Measurements from ENCODE around the gene RASSF8. TPM values are rescaled to one million over a fixed set of nuclear protein-coding genes. Genes with fewer than 3 reads are reported as not detected.

Gene RASSF8
- total RNA-seq, 3 donors from 2014 or later (not counting 1 experiment from before 2014, with no cell fraction given), result 0.35 to 1.3 (median 1.2) TPM

- TF ChIP-seq, protein P1, sequence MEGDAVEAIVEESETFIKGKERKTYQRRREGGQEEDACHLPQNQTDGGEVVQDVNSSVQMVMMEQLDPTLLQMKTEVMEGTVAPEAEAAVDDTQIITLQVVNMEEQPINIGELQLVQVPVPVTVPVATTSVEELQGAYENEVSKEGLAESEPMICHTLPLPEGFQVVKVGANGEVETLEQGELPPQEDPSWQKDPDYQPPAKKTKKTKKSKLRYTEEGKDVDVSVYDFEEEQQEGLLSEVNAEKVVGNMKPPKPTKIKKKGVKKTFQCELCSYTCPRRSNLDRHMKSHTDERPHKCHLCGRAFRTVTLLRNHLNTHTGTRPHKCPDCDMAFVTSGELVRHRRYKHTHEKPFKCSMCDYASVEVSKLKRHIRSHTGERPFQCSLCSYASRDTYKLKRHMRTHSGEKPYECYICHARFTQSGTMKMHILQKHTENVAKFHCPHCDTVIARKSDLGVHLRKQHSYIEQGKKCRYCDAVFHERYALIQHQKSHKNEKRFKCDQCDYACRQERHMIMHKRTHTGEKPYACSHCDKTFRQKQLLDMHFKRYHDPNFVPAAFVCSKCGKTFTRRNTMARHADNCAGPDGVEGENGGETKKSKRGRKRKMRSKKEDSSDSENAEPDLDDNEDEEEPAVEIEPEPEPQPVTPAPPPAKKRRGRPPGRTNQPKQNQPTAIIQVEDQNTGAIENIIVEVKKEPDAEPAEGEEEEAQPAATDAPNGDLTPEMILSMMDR (IDR thresholded peaks at IDR 0.05), result no peak
- no peaks in the 10 kb centered on the region for H3K9me3 Mint-ChIP-seq
- DNase-seq, result no peak
- H3K27me3 Mint-ChIP-seq (ENCODE audit: low read depth in 2 of 2), result peaks cover 0 to 2% of the 10 kb centered on the region in 2 donors
- no peaks in the 10 kb centered on the region for H3K4me1 Mint-ChIP-seq
- H3K36me3 Mint-ChIP-seq, result no peaks in the 10 kb centered on the region
- Histone ChIP-seq H3K36me3 (ENCODE audit: control insufficient read depth, insufficient read depth, low read length) (no peaks in the 10 kb centered on the region), H3K9me3 (ENCODE audit: control insufficient read depth, insufficient read depth, low read length) (no peaks in the 10 kb centered on the region), H3K4me3 (ENCODE audit: low read length) (no peak overlapping the region), H3K4me1 (ENCODE audit: control insufficient read depth, insufficient read depth, low read length) (no peaks in the 10 kb centered on the region), H3K27ac (ENCODE audit: low read length) (no peak overlapping the region), H3K27me3 (ENCODE audit: control insufficient read depth, insufficient read depth, low read length) (no peaks in the 10 kb centered on the region)
- intact Hi-C loops (cut with micrococcal nuclease), result no loop called here
- no peak overlapping the region for H3K4me3 Mint-ChIP-seq
- ATAC-seq, result no peak
- no peak overlapping the region for H3K27ac Mint-ChIP-seq
- 77% methylated on average over 7 of the region's 7 CpGs for WGBS (ENCODE audit: insufficient coverage)
Measured at GRCh38 chr12:25925064-25925463, 33.4 kb upstream of the RASSF8 start.

- ATAC-seq (no peak), DNase-seq (no peak)
- no peaks in the 10 kb centered on the region for H3K36me3 Mint-ChIP-seq
- Histone ChIP-seq H3K9me3 (ENCODE audit: control insufficient read depth, insufficient read depth, low read length) (no peaks in the 10 kb centered on the region), H3K4me3 (ENCODE audit: low read length) (no peak overlapping the region), H3K27ac (ENCODE audit: low read length) (no peak overlapping the region), H3K27me3 (ENCODE audit: control insufficient read depth, insufficient read depth, low read length) (no peaks in the 10 kb centered on the region), H3K36me3 (ENCODE audit: control insufficient read depth, insufficient read depth, low read length) (no peaks in the 10 kb centered on the region), H3K4me1 (ENCODE audit: control insufficient read depth, insufficient read depth, low read length) (no peaks in the 10 kb centered on the region)
- no peaks in the 10 kb centered on the region for H3K4me1 Mint-ChIP-seq
- WGBS (ENCODE audit: insufficient coverage), result 57% methylated on average over 4 of the region's 5 CpGs
- H3K27me3 Mint-ChIP-seq (ENCODE audit: low read depth in 2 of 2), result peaks cover 10 to 12% of the 10 kb centered on the region in 2 donors
- H3K9me3 Mint-ChIP-seq, result peaks cover 0 to 3% of the 10 kb centered on the region in 2 donors
- TF ChIP-seq, protein P1 (IDR thresholded peaks at IDR 0.05), result no peak
- H3K27ac Mint-ChIP-seq, result no peak overlapping the region
- intact Hi-C loops (cut with micrococcal nuclease), result no loop called here
- H3K4me3 Mint-ChIP-seq, result no peak overlapping the region
Measured at GRCh38 chr12:25926536-25926935, 31.9 kb upstream of the RASSF8 start.

- Histone ChIP-seq H3K27ac (ENCODE audit: low read length) (no peak overlapping the region), H3K36me3 (ENCODE audit: control insufficient read depth, insufficient read depth, low read length) (no peaks in the 10 kb centered on the region), H3K4me3 (ENCODE audit: low read length) (no peak overlapping the region), H3K4me1 (ENCODE audit: control insufficient read depth, insufficient read depth, low read length) (no peaks in the 10 kb centered on the region), H3K27me3 (ENCODE audit: control insufficient read depth, insufficient read depth, low read length) (no peaks in the 10 kb centered on the region), H3K9me3 (ENCODE audit: control insufficient read depth, insufficient read depth, low read length) (no peaks in the 10 kb centered on the region)
- WGBS (ENCODE audit: insufficient coverage), result 90% methylated on average over 1 of the region's 1 CpG
- H3K27me3 Mint-ChIP-seq (ENCODE audit: low read depth in 2 of 2), result peaks cover 10 to 28% of the 10 kb centered on the region in 2 donors
- H3K36me3 Mint-ChIP-seq, result no peaks in the 10 kb centered on the region
- H3K27ac Mint-ChIP-seq, result no peak overlapping the region
- no peak overlapping the region for H3K4me3 Mint-ChIP-seq
- no peak for ATAC-seq
- H3K4me1 Mint-ChIP-seq, result no peaks in the 10 kb centered on the region
- TF ChIP-seq, protein P1 (IDR thresholded peaks at IDR 0.05), result no peak
- H3K9me3 Mint-ChIP-seq, result peaks cover 0 to 3% of the 10 kb centered on the region in 2 donors
- intact Hi-C loops (cut with micrococcal nuclease), result no loop called here
- no peak for DNase-seq
Measured at GRCh38 chr12:25929142-25929541, 29.3 kb upstream of the RASSF8 start.

DNA sequence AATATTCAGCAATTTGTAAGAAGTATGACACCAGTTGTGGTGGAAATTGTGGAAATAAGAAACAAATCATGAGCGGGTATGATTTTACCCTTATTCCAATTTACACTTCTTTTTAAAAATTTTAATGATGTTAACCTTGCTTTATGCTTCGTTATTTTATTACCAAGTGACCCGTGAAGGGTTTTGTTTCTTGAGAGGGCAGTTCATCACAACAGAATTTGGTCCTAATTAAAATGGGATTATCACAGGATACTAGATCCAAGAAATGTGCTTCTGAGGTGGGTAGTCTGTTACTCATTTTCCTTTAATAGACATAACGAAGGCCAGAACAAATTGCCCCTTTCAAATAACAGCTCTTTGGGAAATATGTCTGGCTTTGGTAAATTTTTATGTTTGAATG, 25.5 kb upstream of the RASSF8 start:
- Histone ChIP-seq H3K36me3 (ENCODE audit: control insufficient read depth, insufficient read depth, low read length) (no peaks in the 10 kb centered on the region), H3K27me3 (ENCODE audit: control insufficient read depth, insufficient read depth, low read length) (no peaks in the 10 kb centered on the region), H3K4me1 (ENCODE audit: control insufficient read depth, insufficient read depth, low read length) (no peaks in the 10 kb centered on the region), H3K27ac (ENCODE audit: low read length) (no peak overlapping the region), H3K4me3 (ENCODE audit: low read length) (no peak overlapping the region), H3K9me3 (ENCODE audit: control insufficient read depth, insufficient read depth, low read length) (no peaks in the 10 kb centered on the region)
- Mint-ChIP-seq H3K36me3 (no peaks in the 10 kb centered on the region), H3K27ac (no peak overlapping the region), H3K27me3 (ENCODE audit: low read depth in 2 of 2) (peaks cover 8 to 28% of the 10 kb centered on the region in 2 donors), H3K9me3 (peaks cover 0 to 3% of the 10 kb centered on the region in 2 donors), H3K4me1 (no peaks in the 10 kb centered on the region), H3K4me3 (no peak overlapping the region)
- TF ChIP-seq, protein P1 (IDR thresholded peaks at IDR 0.05), result no peak
- WGBS (ENCODE audit: insufficient coverage), result 100% methylated on average over 1 of the region's 4 CpGs
- DNase-seq (no peak), ATAC-seq (no peak)
- intact Hi-C loops (cut with micrococcal nuclease), result no loop called here

Measured in natural killer cell (primary cell).